Measurements from ENCODE around the gene PIP5KL1. TPM values are rescaled to one million over a fixed set of nuclear protein-coding genes. Genes with fewer than 3 reads are reported as not detected.
A peak's percentile ranks its signal among the peaks of the same experiment; 100 is the strongest.

PIP5KL1 gene
- total RNA-seq, 3 donors from 2014 or later = 2.3 to 3.5 (median 2.8) TPM

DNA sequence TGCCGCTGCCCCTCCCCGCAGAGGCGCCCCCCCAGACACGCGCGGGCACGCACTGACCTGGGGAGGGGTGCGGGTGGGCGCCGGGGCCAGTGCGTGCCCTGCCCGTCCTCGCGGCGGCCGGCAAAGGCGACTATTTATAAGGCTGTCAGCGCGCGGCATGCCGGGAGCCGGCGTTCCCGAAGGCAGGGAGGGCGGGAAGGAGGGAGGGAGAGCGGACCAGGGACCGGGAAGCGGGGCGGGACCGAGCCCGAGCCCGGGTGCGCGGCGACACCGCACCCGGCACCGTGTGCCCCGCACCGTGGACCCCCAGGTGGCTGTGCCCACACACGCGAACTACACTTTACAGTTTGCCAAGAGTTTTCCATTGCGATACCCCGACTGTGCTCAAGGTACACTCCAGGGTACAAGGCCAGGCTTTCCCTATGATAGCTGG lies 53.0 kb downstream of the PIP5KL1 start, which contains the start of gene AK1:
AK1 (minus strand) TSS at position 110 of the 433 bp plus-strand sequence. CDS start 3,058 bp downstream, outside the sequence.
- no peak for DNase-seq
- Mint-ChIP-seq H3K36me3 (ENCODE audit: insufficient read depth) (no peaks in the 10 kb centered on the region), H3K27me3 (ENCODE audit: low read depth) (no peaks in the 10 kb centered on the region), H3K4me3 (peak within 1 kb of the TSS; percentile 48), H3K4me1 (ENCODE audit: low read depth) (peaks cover 2% of the 10 kb centered on the region), H3K9me3 (no peaks in the 10 kb centered on the region)
- ATAC-seq = no peak

DNA sequence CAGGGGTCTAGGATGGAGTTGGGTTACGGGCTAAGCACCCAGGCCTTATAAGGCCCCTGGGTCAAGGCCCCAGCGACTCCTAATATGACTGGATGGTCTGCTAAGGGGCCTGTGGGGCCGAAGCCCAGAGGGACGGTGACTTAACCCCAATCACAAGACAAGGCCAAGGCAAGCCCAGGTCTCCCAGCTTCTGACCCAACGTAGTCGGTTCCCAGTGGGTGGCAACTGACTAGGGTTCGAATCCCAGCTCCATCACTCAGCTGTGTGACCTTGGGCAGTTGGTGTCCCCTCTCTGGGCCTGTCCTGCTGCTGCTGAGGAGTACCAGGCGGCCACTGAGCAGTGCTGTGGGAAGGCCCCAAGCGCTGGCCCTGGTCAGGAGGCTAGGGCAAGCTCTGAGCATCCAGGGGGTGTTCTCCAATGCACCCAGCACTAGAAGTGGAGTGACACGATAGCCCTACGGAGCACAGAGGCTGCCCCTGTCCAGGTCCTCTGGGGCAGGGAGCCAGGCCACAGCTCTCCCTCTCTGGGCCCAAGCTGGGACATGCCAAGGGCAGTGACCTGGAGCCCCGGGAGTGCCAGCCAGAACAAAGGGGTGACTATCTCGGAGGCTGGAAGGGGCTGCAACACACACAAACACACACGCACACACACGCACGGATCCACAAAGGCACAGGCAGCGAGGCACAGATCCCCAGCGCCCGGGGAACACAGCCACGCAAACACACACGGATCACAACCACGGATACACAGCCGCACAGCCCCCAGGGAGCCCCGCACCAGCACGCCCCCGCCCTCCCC lies 53.6 kb downstream of the PIP5KL1 start:
- no peak for DNase-seq
- H3K4me1 Mint-ChIP-seq (ENCODE audit: low read depth) = peaks cover 2% of the 10 kb centered on the region
- no peaks in the 10 kb centered on the region for H3K9me3 Mint-ChIP-seq
- peak overlapping the region; percentile 48 for H3K4me3 Mint-ChIP-seq
- ATAC-seq = peak in 1 of 2 donors; percentile 21
- H3K27me3 Mint-ChIP-seq (ENCODE audit: low read depth) = no peaks in the 10 kb centered on the region
- no peaks in the 10 kb centered on the region for H3K36me3 Mint-ChIP-seq (ENCODE audit: insufficient read depth)

DNA sequence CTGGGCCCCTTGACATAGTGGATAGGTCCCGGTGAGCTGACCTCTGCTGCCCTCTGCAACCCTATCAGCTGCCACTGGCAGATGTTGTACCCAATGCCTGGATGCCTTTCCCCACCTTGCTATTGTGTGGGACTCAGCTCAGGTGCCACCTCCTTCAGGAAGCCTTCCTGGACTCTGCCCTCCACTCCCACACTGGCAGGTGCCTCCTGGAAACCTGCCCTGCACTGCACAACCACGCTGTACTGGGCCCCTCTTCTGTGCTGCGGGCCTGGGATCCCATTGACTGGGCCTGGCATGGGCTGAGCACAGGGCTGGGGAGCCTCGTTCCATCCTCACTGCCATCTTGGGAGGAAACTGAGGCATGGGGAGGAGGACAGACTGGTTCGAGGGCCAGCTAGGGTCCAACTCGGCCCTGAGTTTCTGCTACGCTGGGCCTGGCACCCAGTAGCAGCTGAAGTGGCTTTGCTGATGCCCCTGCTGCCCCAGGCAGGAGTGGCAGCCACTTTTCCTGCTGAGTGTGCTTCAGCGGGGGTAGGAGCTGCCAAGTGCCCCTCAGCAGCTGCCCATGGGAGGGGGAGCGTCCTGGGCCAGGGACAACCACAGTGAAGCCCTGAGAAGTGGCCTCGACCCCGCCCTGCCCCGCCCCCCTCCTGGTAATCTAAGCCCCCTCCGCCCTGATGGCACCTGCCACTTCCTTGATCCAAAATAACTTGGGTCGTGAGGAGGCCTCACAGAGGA lies 54.4 kb downstream of the PIP5KL1 start:
- no peak for ATAC-seq

DNA sequence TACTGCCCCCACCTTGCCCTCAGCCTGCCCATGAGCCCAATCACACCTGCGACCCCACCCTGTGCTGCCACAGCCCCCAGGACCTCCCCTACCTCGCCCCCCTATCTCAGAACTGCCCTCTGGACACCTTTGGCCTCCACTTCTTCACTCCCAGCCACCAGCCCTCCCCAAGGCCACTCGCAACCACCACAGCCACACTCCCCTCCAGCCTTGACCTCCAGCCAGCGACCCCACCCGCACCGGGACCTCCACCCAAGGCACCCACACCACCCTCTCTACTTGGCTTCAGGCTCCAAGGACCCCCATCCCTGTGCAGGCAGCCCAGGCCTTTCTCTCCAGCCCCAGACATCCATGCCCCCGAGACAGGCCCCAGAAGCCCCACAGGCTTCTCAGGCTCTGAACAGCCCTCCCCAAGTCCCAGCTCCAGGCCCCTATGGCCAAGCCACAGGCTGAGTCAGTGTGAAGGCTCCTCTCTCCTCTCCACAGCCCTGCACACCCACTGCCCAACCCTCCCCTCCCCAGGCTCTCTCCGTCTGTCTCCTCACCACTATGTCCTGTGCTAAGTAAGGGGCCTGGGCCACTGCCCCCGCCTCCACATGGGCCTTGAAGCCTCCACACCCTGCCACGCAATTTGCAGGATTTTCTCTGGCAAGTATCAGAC lies 55.1 kb downstream of the PIP5KL1 start:
- DNase-seq (no peak), ATAC-seq (no peak)
- no peaks in the 10 kb centered on the region for H3K9me3 Mint-ChIP-seq
- peaks cover 2% of the 10 kb centered on the region for H3K36me3 Mint-ChIP-seq (ENCODE audit: insufficient read depth)
- no peaks in the 10 kb centered on the region for H3K27me3 Mint-ChIP-seq (ENCODE audit: low read depth)
- peaks cover 2% of the 10 kb centered on the region for H3K4me1 Mint-ChIP-seq (ENCODE audit: low read depth)
- H3K4me3 Mint-ChIP-seq = no peak overlapping the region

More for the DNA sequence above, 54.4 kb downstream of the PIP5KL1 start:
- Mint-ChIP-seq H3K27me3 (ENCODE audit: low read depth) (no peaks in the 10 kb centered on the region), H3K4me1 (ENCODE audit: low read depth) (peaks cover 2% of the 10 kb centered on the region), H3K36me3 (ENCODE audit: insufficient read depth) (peaks cover 2% of the 10 kb centered on the region), H3K4me3 (no peak overlapping the region), H3K9me3 (no peaks in the 10 kb centered on the region)
- no peak for DNase-seq

DNA sequence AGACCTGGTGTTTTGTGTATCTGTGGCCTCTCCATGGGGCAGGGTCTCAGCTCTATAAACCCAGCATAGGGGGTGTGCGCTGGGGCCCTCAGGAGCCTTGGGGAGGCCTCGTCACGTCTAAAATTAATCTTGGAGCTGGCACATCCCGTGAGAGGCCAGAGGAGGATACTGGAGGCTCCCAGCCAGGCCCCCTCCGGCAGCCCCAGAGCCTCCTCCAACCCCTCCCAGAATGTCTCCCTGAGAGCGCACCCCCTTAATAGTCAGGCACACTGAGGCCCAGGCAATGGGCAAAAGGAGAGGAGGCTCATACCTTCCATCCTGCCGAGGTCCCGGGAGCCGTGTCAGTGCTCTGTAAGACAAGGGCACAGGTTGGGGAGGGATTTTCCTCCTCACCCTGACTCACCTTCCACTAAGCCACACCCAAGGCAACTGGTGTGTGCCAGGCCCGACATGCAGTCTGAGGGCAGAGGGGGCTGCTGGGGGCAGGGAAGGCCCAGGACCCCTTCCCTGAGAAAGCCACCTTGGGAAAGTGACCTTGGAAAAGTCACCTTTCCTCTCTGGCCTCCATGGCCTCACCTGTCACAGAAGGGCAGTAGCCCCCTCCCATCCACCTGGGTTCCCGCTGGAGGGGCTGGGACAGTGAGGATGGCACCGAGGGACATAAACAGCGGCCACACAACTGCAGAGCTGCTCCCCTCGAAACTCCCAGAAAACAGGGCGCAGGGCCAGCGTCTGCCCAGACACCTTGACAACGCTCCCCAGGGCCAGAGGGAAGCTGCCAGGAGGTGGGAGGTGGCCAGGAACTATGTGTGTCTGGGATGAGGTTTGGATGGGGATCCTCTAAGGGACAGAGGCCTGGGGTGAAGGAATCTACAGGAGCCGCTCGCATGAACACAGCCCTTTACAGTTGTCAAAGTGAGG lies 56.0 kb downstream of the PIP5KL1 start:
- peaks cover 2% of the 10 kb centered on the region for H3K36me3 Mint-ChIP-seq (ENCODE audit: insufficient read depth)
- H3K27me3 Mint-ChIP-seq (ENCODE audit: low read depth) = no peaks in the 10 kb centered on the region
- DNase-seq (no peak), ATAC-seq (no peak)
- no peaks in the 10 kb centered on the region for H3K9me3 Mint-ChIP-seq
- H3K4me3 Mint-ChIP-seq = no peak overlapping the region
- H3K4me1 Mint-ChIP-seq (ENCODE audit: low read depth) = peaks cover 2% of the 10 kb centered on the region

DNA sequence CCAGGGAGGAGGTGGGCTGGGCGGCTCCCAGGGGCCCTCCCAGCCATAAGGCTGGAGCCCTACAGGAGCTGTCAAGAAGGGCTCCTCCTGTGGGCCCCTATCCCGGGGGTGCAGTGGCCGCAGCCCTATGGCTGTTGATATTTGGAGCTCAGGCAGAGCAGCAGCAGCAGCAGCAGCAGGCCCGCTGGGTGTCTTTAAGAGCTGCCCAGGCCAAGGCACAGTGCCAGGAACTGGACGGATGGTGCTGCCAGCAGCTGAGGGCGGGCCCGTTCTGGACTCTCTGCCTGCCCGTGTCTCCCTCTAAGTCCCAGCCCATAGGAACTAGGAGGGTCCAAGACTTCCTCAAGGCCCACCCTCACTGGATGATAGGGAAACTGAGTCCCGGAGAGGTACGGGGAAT lies 56.7 kb downstream of the PIP5KL1 start:
- DNase-seq = no peak
- peaks cover 2% of the 10 kb centered on the region for H3K4me1 Mint-ChIP-seq (ENCODE audit: low read depth)
- no peak overlapping the region for H3K4me3 Mint-ChIP-seq
- ATAC-seq = no peak
- peaks cover 2% of the 10 kb centered on the region for H3K36me3 Mint-ChIP-seq (ENCODE audit: insufficient read depth)
- no peaks in the 10 kb centered on the region for H3K9me3 Mint-ChIP-seq
- H3K27me3 Mint-ChIP-seq (ENCODE audit: low read depth) = no peaks in the 10 kb centered on the region

DNA sequence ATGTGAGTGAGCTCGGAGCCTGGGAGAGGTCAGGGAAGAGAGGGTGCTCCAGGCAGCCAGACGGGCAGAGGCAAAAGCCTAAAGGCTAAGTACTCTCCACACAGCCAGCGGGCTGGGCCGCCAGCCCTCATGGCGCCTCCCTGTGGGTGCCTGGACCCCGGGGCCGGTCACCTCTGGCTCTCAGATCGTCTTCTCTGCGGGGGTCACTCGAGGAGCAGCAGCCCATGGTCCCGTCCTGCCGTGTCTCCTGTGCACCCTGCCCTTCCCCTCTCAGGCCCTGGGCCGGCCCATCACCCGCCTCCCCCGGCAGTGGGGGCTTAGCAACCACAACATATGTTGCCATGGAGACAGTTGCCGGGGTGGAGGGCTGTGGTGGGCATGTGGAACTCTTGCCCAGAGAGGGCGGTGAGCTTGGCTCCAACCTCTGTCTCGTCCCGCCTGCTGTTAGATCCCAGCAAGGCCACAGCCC lies 57.3 kb downstream of the PIP5KL1 start:
- Mint-ChIP-seq H3K36me3 (ENCODE audit: insufficient read depth) (peaks cover 2% of the 10 kb centered on the region), H3K4me1 (ENCODE audit: low read depth) (peaks cover 2% of the 10 kb centered on the region), H3K9me3 (no peaks in the 10 kb centered on the region), H3K27me3 (ENCODE audit: low read depth) (no peaks in the 10 kb centered on the region), H3K4me3 (no peak overlapping the region)
- DNase-seq (no peak), ATAC-seq (no peak)

DNA sequence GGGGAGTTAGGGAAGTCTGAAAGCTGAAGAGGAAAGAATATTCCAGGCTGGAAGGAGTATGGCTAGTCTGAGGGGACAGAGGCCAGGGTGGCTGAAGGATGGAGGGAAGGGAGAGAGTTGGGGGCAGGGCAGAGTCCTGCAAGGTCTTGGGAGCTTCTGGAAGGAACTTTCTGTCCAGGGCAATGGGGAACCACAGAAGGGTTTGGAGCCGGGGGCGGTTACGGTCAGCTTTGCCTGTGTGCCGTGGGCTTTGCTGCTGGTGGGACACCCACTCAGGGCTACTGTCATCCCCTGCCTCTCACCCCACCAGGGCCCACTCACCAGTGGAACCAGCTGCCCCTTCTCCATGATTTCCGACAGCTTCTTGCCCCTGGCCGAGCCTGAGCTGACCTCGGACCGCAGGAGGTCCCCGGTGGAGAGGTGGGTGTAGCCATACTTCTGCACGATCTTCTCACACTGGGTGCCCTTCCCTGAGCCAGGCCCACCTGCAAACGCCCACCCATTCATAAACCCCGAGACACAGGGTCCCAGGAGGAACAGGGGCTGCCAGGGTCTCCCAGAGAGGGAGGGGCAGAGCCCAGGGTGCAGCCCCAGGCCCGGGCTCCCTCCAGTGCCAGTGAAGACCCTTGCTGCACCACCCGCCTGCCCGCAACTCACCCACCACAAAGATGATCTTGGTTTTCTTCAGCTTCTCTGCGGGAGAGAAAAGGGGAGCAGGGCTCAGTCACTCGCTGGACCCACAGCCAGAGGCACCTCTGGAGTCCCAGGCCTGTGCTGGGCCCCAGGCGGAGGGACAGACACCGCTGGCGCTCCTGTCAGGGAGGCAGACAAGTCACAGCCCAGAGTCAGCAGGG lies 58.0 kb downstream of the PIP5KL1 start:
- H3K4me1 Mint-ChIP-seq (ENCODE audit: low read depth) = peaks cover 2% of the 10 kb centered on the region
- no peak for DNase-seq
- H3K36me3 Mint-ChIP-seq (ENCODE audit: insufficient read depth) = peaks cover 2% of the 10 kb centered on the region
- no peaks in the 10 kb centered on the region for H3K27me3 Mint-ChIP-seq (ENCODE audit: low read depth)
- no peaks in the 10 kb centered on the region for H3K9me3 Mint-ChIP-seq
- ATAC-seq = no peak
- no peak overlapping the region for H3K4me3 Mint-ChIP-seq

DNA sequence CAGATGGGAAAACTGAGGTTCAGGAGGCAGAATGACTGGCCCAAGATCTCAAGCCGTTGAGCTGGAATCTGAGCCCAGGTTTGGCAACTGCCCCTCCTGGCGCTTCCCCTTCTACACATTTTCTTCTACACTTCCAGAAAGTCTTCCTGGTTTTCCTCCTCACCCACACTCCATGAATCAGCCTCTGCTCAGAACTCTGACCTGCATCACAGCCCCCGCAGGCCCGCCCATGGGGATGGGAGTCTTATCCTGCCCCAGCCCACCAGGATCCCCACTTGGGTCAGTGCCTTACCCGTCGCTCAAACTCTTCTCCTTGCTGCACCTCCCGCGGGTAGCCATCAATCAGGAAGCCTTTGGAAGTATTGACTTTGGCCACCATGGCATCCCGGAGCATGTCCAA lies 59.0 kb downstream of the PIP5KL1 start:
- ATAC-seq (no peak), DNase-seq (no peak)
- Mint-ChIP-seq H3K4me3 (no peak overlapping the region), H3K27me3 (ENCODE audit: low read depth) (no peaks in the 10 kb centered on the region), H3K36me3 (ENCODE audit: insufficient read depth) (peaks cover 2% of the 10 kb centered on the region), H3K4me1 (ENCODE audit: low read depth) (no peaks in the 10 kb centered on the region), H3K9me3 (no peaks in the 10 kb centered on the region)

DNA sequence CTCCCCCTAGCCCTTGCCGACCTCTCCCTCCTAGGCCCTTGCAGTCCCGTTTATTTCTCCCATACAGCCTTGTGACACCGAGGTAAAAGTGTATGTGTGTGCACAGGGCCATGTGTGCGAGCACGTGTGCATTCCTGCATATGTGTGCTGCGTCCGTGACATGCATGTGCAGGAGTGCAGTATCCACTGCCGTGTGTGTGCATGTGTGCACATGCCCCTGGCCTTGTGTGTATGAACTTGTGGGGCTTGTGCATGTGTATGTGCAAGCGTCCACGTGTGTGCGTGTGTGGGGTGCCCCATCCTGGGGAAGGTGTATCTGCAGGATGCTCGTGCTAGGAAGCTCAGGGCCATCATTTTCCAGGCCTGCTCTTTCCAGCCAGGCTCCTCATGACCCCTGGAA lies 59.7 kb downstream of the PIP5KL1 start:
- Mint-ChIP-seq H3K4me3 (no peak overlapping the region), H3K9me3 (no peaks in the 10 kb centered on the region)

More for the DNA sequence above, 59.7 kb downstream of the PIP5KL1 start:
- no peak for ATAC-seq
- DNase-seq = no peak
- peaks cover 3% of the 10 kb centered on the region for H3K4me1 Mint-ChIP-seq (ENCODE audit: low read depth)
- H3K36me3 Mint-ChIP-seq (ENCODE audit: insufficient read depth) = peaks cover 2% of the 10 kb centered on the region
- H3K27me3 Mint-ChIP-seq (ENCODE audit: low read depth) = no peaks in the 10 kb centered on the region
